HepG2 (cell line): Measurements from ENCODE around the gene TUBB3.

Source experiments
- CC2D1A ChIP-seq: sonication (generic); formaldehyde crosslinking; IDR thresholded peaks from 2 replicates; pipeline ENCODE4 v1.8.1; 2023; ENCODE audit warnings: mild to moderate bottlenecking, missing genetic modification reagents
- HDAC2 ChIP-seq: sonication (generic); formaldehyde crosslinking; IDR thresholded peaks from 2 replicates; pipeline ENCODE4 v1.4.0; 2020; ENCODE audit warnings: missing genetic modification reagents
- JUND ChIP-seq: sonication (generic); formaldehyde crosslinking; IDR thresholded peaks from 2 replicates; pipeline ENCODE4 v1.8.0; 2022; ENCODE audit warnings: mild to moderate bottlenecking, missing genetic modification reagents
- RCOR2 ChIP-seq: IDR thresholded peaks from 2 replicates; pipeline ENCODE4 v1.6.1; 2016; ENCODE audit warnings: missing biosample characterization, missing genetic modification reagents
- RFX5 ChIP-seq: IDR thresholded peaks from 2 replicates; pipeline ENCODE4 v1.6.1; 2011; ENCODE audit warnings: low read depth, low read length, improper control_type of control experiment
- SNAI1 ChIP-seq: sonication (generic); formaldehyde crosslinking; IDR thresholded peaks from 2 replicates; pipeline ENCODE4 v1.5.0; 2020; ENCODE audit warnings: mild to moderate bottlenecking, missing genetic modification reagents, borderline replicate concordance
- TF ChIP-seq, protein P1 (sequence below): sonication (generic); formaldehyde crosslinking; IDR thresholded peaks from 2 replicates; pipeline ENCODE4 v1.5.0; 2020; ENCODE audit warnings: mild to moderate bottlenecking, missing genetic modification reagents, moderate library complexity
- TF ChIP-seq, protein P2 (sequence below): sonication (generic); formaldehyde crosslinking; IDR thresholded peaks from 2 replicates; pipeline ENCODE4 v1.4.0; 2020; ENCODE audit warnings: missing genetic modification reagents

DNA sequence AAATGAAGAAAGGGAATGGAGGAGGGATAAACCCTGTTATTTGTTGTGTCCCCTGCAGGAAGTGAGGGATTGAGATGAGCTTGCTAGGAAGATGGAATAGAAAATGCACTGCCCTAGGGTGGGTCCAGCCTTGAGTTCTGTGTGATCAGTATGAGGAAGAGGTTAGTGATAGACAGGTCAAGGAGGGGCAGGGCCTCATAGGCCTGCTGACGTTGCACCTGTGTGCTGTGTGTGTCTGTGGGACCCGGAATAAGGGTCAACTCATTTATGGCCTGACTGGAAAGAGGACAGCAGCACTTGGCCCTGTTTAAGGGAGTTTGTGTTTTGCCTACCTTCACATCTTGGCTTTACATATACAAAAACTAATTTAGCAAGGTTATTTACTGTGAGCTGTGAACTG, 51.7 kb downstream of the TUBB3 start:
- TF ChIP-seq JUND (no peak), RCOR2 (CRISPR knock-in tag) (no peak), RFX5 (no peak), SNAI1 (CRISPR knock-in tag) (no peak), HDAC2 (CRISPR knock-in tag) (no peak), CC2D1A (no peak)
- TF ChIP-seq, protein P1, sequence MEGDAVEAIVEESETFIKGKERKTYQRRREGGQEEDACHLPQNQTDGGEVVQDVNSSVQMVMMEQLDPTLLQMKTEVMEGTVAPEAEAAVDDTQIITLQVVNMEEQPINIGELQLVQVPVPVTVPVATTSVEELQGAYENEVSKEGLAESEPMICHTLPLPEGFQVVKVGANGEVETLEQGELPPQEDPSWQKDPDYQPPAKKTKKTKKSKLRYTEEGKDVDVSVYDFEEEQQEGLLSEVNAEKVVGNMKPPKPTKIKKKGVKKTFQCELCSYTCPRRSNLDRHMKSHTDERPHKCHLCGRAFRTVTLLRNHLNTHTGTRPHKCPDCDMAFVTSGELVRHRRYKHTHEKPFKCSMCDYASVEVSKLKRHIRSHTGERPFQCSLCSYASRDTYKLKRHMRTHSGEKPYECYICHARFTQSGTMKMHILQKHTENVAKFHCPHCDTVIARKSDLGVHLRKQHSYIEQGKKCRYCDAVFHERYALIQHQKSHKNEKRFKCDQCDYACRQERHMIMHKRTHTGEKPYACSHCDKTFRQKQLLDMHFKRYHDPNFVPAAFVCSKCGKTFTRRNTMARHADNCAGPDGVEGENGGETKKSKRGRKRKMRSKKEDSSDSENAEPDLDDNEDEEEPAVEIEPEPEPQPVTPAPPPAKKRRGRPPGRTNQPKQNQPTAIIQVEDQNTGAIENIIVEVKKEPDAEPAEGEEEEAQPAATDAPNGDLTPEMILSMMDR (CRISPR knock-in tag) = no peak
- TF ChIP-seq, protein P2, sequence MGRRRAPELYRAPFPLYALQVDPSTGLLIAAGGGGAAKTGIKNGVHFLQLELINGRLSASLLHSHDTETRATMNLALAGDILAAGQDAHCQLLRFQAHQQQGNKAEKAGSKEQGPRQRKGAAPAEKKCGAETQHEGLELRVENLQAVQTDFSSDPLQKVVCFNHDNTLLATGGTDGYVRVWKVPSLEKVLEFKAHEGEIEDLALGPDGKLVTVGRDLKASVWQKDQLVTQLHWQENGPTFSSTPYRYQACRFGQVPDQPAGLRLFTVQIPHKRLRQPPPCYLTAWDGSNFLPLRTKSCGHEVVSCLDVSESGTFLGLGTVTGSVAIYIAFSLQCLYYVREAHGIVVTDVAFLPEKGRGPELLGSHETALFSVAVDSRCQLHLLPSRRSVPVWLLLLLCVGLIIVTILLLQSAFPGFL (CRISPR knock-in tag) = no peak
